HepG2 (cell line): ENCODE measurements around the gene HEMK1.

Experiments
- DPF2 ChIP-seq: sonication (generic); formaldehyde crosslinking; IDR thresholded peaks from 2 replicates; pipeline ENCODE4 v1.4.0; 2020; ENCODE audit warnings: mild to moderate bottlenecking, low read depth, missing genetic modification reagents, borderline replicate concordance
- ISL2 ChIP-seq: sonication (generic); formaldehyde crosslinking; IDR thresholded peaks from 2 replicates; pipeline ENCODE4 v1.5.0; 2020; ENCODE audit warnings: missing genetic modification reagents
- SOX6 ChIP-seq, 2 experiments: fragments of 450-650 bp in 1 of 2; sonication (generic) in 1 of 2; formaldehyde crosslinking in 1 of 2; IDR thresholded peaks; 2 replicates each; pipeline versions ENCODE4 v1.4.0 to v1.6.1; 2017 to 2020; ENCODE audit warnings: antibody characterized with exemption in 1 of 2, mild to moderate bottlenecking in 1 of 2, missing genetic modification reagents in 1 of 2
- ZBTB38 ChIP-seq: sonication (generic); formaldehyde crosslinking; IDR thresholded peaks from 2 replicates; pipeline ENCODE4 v1.5.1; 2020; ENCODE audit warnings: mild to moderate bottlenecking, missing genetic modification reagents
- TF ChIP-seq, protein P1 (sequence below): sonication (generic); formaldehyde crosslinking; IDR thresholded peaks from 2 replicates; pipeline ENCODE4 v1.4.0; 2020; ENCODE audit warnings: mild to moderate bottlenecking, missing genetic modification reagents
- TF ChIP-seq, protein P2 (sequence below): sonication (generic); formaldehyde crosslinking; IDR thresholded peaks from 2 replicates; pipeline ENCODE4 v1.4.0; 2020; ENCODE audit warnings: mild to moderate bottlenecking, low read depth, missing genetic modification reagents
- TF ChIP-seq, protein P3 (sequence below): sonication (generic); formaldehyde crosslinking; IDR thresholded peaks from 2 replicates; pipeline ENCODE4 v1.4.0; 2020; ENCODE audit warnings: missing genetic modification reagents, mild to moderate bottlenecking, borderline replicate concordance
- TF ChIP-seq, protein P4 (sequence below): sonication (generic); formaldehyde crosslinking; IDR thresholded peaks from 2 replicates; pipeline ENCODE4 v1.5.0; 2020; ENCODE audit warnings: mild to moderate bottlenecking, missing genetic modification reagents, moderate library complexity
- TF ChIP-seq, protein P5 (sequence below): IDR thresholded peaks from 2 replicates; pipeline ENCODE4 v1.6.1; 2012; ENCODE audit warnings: inconsistent platforms

DNA sequence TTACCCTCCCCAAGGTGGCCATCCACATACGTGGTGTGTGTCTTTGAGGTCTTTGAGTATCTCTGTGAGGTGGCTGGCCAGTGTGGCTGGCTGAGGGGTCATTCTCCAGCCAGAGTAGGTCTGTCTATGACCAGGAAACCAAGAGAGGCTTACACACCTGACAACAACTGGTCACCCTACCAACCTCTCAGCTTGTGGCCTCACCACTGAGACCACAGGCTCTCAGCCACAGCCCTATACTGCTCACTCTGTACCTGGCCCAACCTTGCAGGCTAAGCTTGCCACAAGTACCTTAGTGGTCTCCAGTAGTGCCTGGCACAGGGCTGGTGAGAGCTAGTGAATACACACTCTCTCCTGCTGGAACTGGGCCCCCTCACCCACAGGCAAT lies 5.1 kb downstream of the HEMK1 start:
- TF ChIP-seq, protein P1, sequence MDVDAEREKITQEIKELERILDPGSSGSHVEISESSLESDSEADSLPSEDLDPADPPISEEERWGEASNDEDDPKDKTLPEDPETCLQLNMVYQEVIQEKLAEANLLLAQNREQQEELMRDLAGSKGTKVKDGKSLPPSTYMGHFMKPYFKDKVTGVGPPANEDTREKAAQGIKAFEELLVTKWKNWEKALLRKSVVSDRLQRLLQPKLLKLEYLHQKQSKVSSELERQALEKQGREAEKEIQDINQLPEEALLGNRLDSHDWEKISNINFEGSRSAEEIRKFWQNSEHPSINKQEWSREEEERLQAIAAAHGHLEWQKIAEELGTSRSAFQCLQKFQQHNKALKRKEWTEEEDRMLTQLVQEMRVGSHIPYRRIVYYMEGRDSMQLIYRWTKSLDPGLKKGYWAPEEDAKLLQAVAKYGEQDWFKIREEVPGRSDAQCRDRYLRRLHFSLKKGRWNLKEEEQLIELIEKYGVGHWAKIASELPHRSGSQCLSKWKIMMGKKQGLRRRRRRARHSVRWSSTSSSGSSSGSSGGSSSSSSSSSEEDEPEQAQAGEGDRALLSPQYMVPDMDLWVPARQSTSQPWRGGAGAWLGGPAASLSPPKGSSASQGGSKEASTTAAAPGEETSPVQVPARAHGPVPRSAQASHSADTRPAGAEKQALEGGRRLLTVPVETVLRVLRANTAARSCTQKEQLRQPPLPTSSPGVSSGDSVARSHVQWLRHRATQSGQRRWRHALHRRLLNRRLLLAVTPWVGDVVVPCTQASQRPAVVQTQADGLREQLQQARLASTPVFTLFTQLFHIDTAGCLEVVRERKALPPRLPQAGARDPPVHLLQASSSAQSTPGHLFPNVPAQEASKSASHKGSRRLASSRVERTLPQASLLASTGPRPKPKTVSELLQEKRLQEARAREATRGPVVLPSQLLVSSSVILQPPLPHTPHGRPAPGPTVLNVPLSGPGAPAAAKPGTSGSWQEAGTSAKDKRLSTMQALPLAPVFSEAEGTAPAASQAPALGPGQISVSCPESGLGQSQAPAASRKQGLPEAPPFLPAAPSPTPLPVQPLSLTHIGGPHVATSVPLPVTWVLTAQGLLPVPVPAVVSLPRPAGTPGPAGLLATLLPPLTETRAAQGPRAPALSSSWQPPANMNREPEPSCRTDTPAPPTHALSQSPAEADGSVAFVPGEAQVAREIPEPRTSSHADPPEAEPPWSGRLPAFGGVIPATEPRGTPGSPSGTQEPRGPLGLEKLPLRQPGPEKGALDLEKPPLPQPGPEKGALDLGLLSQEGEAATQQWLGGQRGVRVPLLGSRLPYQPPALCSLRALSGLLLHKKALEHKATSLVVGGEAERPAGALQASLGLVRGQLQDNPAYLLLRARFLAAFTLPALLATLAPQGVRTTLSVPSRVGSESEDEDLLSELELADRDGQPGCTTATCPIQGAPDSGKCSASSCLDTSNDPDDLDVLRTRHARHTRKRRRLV = no peak
- TF ChIP-seq SOX6 (IDR thresholded peaks at IDR 0.05) (no peak), SOX6 (CRISPR knock-in tag; IDR thresholded peaks at IDR 0.05) (no peak), DPF2 (CRISPR knock-in tag) (no peak), ZBTB38 (CRISPR knock-in tag) (no peak), ISL2 (no peak)
- TF ChIP-seq, protein P2, sequence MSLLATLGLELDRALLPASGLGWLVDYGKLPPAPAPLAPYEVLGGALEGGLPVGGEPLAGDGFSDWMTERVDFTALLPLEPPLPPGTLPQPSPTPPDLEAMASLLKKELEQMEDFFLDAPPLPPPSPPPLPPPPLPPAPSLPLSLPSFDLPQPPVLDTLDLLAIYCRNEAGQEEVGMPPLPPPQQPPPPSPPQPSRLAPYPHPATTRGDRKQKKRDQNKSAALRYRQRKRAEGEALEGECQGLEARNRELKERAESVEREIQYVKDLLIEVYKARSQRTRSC = no peak
- TF ChIP-seq, protein P3, sequence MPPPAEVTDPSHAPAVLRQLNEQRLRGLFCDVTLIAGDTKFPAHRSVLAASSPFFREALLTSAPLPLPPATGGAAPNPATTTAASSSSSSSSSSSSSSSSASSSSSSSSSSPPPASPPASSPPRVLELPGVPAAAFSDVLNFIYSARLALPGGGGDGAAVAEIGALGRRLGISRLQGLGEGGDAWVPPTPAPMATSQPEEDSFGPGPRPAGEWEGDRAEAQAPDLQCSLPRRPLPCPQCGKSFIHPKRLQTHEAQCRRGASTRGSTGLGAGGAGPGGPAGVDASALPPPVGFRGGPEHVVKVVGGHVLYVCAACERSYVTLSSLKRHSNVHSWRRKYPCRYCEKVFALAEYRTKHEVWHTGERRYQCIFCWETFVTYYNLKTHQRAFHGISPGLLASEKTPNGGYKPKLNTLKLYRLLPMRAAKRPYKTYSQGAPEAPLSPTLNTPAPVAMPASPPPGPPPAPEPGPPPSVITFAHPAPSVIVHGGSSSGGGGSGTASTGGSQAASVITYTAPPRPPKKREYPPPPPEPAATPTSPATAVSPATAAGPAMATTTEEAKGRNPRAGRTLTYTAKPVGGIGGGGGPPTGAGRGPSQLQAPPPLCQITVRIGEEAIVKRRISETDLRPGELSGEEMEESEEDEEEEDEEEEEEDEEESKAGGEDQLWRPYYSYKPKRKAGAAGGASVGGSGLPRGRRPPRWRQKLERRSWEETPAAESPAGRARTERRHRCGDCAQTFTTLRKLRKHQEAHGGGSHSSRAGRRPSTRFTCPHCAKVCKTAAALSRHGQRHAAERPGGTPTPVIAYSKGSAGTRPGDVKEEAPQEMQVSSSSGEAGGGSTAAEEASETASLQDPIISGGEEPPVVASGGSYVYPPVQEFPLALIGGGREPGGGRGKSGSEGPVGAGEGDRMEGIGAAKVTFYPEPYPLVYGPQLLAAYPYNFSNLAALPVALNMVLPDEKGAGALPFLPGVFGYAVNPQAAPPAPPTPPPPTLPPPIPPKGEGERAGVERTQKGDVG (CRISPR knock-in tag) = no peak
- TF ChIP-seq, protein P4, sequence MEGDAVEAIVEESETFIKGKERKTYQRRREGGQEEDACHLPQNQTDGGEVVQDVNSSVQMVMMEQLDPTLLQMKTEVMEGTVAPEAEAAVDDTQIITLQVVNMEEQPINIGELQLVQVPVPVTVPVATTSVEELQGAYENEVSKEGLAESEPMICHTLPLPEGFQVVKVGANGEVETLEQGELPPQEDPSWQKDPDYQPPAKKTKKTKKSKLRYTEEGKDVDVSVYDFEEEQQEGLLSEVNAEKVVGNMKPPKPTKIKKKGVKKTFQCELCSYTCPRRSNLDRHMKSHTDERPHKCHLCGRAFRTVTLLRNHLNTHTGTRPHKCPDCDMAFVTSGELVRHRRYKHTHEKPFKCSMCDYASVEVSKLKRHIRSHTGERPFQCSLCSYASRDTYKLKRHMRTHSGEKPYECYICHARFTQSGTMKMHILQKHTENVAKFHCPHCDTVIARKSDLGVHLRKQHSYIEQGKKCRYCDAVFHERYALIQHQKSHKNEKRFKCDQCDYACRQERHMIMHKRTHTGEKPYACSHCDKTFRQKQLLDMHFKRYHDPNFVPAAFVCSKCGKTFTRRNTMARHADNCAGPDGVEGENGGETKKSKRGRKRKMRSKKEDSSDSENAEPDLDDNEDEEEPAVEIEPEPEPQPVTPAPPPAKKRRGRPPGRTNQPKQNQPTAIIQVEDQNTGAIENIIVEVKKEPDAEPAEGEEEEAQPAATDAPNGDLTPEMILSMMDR (CRISPR knock-in tag) = no peak
- TF ChIP-seq, protein P5, sequence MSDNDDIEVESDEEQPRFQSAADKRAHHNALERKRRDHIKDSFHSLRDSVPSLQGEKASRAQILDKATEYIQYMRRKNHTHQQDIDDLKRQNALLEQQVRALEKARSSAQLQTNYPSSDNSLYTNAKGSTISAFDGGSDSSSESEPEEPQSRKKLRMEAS = no peak
